Loucy (cell line): ENCODE data around the gene RHOD.

ENCODE experiments used
- H2AFZ ChIP-seq: fragments of 200-600 bp; sonication (generic); 2 replicates; pipeline ENCODE4 v1.6.0; 2016; ENCODE audit warnings: antibody characterized with exemption, mild to moderate bottlenecking, low read length, moderate library complexity
- H3F3A ChIP-seq: fragments of 200-600 bp; 2 replicates; pipeline ENCODE4 v1.6.0; 2016; ENCODE audit warnings: antibody characterized with exemption, low read depth, mild to moderate bottlenecking
- H3K27me3 ChIP-seq: fragments of 200-600 bp; sonication (generic); 2 replicates; pipeline ENCODE4 v1.6.1; 2014; ENCODE audit warnings: low read length, mild to moderate bottlenecking; ENCODE audit not compliant: insufficient read depth, poor library complexity, severe bottlenecking
- H3K36me3 ChIP-seq: fragments of 200-600 bp; sonication (generic); 2 replicates; pipeline ENCODE4 v1.6.1; 2016; ENCODE audit warnings: low read length; ENCODE audit not compliant: insufficient read depth
- H3K4me1 ChIP-seq: fragments of 200-600 bp; sonication (generic); 2 replicates; pipeline ENCODE4 v1.5.1; 2014; ENCODE audit warnings: low read length, mild to moderate bottlenecking; ENCODE audit not compliant: insufficient read depth, poor library complexity, severe bottlenecking
- H3K4me2 ChIP-seq: fragments of 200-600 bp; sonication (generic); 2 replicates; pipeline ENCODE4 v1.6.0; 2014; ENCODE audit warnings: antibody characterized with exemption, low read length, low read depth, mild to moderate bottlenecking; ENCODE audit not compliant: poor library complexity, severe bottlenecking
- H3K4me3 ChIP-seq: fragments of 200-600 bp; sonication (generic); 2 replicates; pipeline ENCODE4 v1.5.1; 2014; ENCODE audit warnings: low read length, mild to moderate bottlenecking, mixed read lengths; ENCODE audit not compliant: poor library complexity, severe bottlenecking
- H3K79me2 ChIP-seq: fragments of 200-600 bp; sonication (generic); 2 replicates; pipeline ENCODE4 v1.6.1; 2014; ENCODE audit warnings: low read length; ENCODE audit not compliant: insufficient read depth
- H3K9ac ChIP-seq: fragments of 200-600 bp; sonication (generic); 2 replicates; pipeline ENCODE4 v1.6.0; 2014; ENCODE audit warnings: mild to moderate bottlenecking, low read depth, low read length, moderate library complexity; ENCODE audit not compliant: poor library complexity, severe bottlenecking
- H3K9me2 ChIP-seq: fragments of 200-600 bp; sonication (generic); replicated peaks from 2 replicates; pipeline ENCODE4 v1.6.1; 2016; ENCODE audit warnings: low read depth, low read length, mixed read lengths
- H3K9me3 ChIP-seq: fragments of 200-600 bp; sonication (generic); 2 replicates; pipeline ENCODE4 v1.6.1; 2014; ENCODE audit warnings: mild to moderate bottlenecking, antibody characterized with exemption, low read length, low read depth; ENCODE audit not compliant: insufficient read depth
- H4K20me1 ChIP-seq: fragments of 200-600 bp; sonication (generic); 2 replicates; pipeline ENCODE4 v1.6.0; 2014; ENCODE audit warnings: antibody characterized with exemption, low read length, mild to moderate bottlenecking; ENCODE audit not compliant: insufficient read depth, poor library complexity, severe bottlenecking
- CTCF ChIP-seq: fragments of 200-600 bp; sonication (generic); conservative IDR thresholded peaks from 2 replicates; pipeline ENCODE4 v1.5.1; 2014; ENCODE audit warnings: mild to moderate bottlenecking, antibody characterized with exemption, low read length
- EZH2phosphoT487 ChIP-seq: fragments of 200-600 bp; IDR thresholded peaks from 2 replicates; pipeline ENCODE4 v1.6.1; 2018; ENCODE audit warnings: antibody characterized with exemption, mild to moderate bottlenecking, moderate library complexity, borderline replicate concordance

The RHOD gene

GRCh38 chr11:67027943-67028542 lies 28.6 kb upstream of the RHOD start:
- H3F3A ChIP-seq: no peaks in the 10 kb centered on the region
- no peak for TF ChIP-seq EZH2phosphoT487
- TF ChIP-seq CTCF: no peak
- H4K20me1 ChIP-seq: no peaks in the 10 kb centered on the region
- H3K9me2 ChIP-seq: no peaks in the 10 kb centered on the region
- no peaks in the 10 kb centered on the region for H3K9me3 ChIP-seq
- H3K4me1 ChIP-seq: peaks cover 37% of the 10 kb centered on the region
- H3K79me2 ChIP-seq: no peaks in the 10 kb centered on the region
- H3K9ac ChIP-seq: no peak overlapping the region
- H3K27me3 ChIP-seq: no peaks in the 10 kb centered on the region
- no peak overlapping the region for H3K4me3 ChIP-seq
- no peaks in the 10 kb centered on the region for H3K36me3 ChIP-seq
- no peak overlapping the region for H3K4me2 ChIP-seq
- no peak overlapping the region for H2AFZ ChIP-seq

- H3K36me3 ChIP-seq: no peaks in the 10 kb centered on the region
- peaks cover 33% of the 10 kb centered on the region for H3K4me1 ChIP-seq
- H3K9me2 ChIP-seq: no peaks in the 10 kb centered on the region
- no peak overlapping the region for H3K4me2 ChIP-seq
- H3K9ac ChIP-seq: no peak overlapping the region
- H2AFZ ChIP-seq: no peak overlapping the region
- no peaks in the 10 kb centered on the region for H3K9me3 ChIP-seq
- no peaks in the 10 kb centered on the region for H3F3A ChIP-seq
- H3K4me3 ChIP-seq: no peak overlapping the region
- no peaks in the 10 kb centered on the region for H3K79me2 ChIP-seq
- H3K27me3 ChIP-seq: no peaks in the 10 kb centered on the region
- H4K20me1 ChIP-seq: no peaks in the 10 kb centered on the region
- TF ChIP-seq CTCF: no peak
- TF ChIP-seq EZH2phosphoT487: no peak
Measured at GRCh38 chr11:67029146-67029545, 27.5 kb upstream of the RHOD start.

- peaks cover 18% of the 10 kb centered on the region for H3K4me1 ChIP-seq
- TF ChIP-seq EZH2phosphoT487 (no peak), CTCF (no peak)
- H4K20me1 ChIP-seq: no peaks in the 10 kb centered on the region
- no peaks in the 10 kb centered on the region for H3F3A ChIP-seq
- no peaks in the 10 kb centered on the region for H3K79me2 ChIP-seq
- H3K9me2 ChIP-seq: no peaks in the 10 kb centered on the region
- no peaks in the 10 kb centered on the region for H3K9me3 ChIP-seq
- H3K27me3 ChIP-seq: no peaks in the 10 kb centered on the region
- H3K4me2 ChIP-seq: no peak overlapping the region
- no peaks in the 10 kb centered on the region for H3K36me3 ChIP-seq
- no peak overlapping the region for H2AFZ ChIP-seq
- H3K4me3 ChIP-seq: no peak overlapping the region
- H3K9ac ChIP-seq: no peak overlapping the region
Measured at GRCh38 chr11:67030976-67031375, 25.7 kb upstream of the RHOD start.
